MM.1S (cell line): ENCODE data around the gene OR8I2.
"Not testable (repeated sequence)": the region's sequence is repeated elsewhere in the genome, so short reads cannot be mapped to it uniquely, and the experiment has no call there.

ENCODE experiments used
- EZH2phosphoT487 ChIP-seq: fragments of 300-600 bp; sonication (generic); IDR thresholded peaks from 2 replicates; pipeline ENCODE4 v1.6.1; 2018; ENCODE audit warnings: antibody characterized with exemption, low read length
- TF ChIP-seq, protein P1 (sequence below): fragments of 300-600 bp; sonication (generic); IDR thresholded peaks from 2 replicates; pipeline ENCODE4 v1.5.1; 2016; ENCODE audit warnings: antibody characterized with exemption, low read length, mixed read lengths

DNA sequence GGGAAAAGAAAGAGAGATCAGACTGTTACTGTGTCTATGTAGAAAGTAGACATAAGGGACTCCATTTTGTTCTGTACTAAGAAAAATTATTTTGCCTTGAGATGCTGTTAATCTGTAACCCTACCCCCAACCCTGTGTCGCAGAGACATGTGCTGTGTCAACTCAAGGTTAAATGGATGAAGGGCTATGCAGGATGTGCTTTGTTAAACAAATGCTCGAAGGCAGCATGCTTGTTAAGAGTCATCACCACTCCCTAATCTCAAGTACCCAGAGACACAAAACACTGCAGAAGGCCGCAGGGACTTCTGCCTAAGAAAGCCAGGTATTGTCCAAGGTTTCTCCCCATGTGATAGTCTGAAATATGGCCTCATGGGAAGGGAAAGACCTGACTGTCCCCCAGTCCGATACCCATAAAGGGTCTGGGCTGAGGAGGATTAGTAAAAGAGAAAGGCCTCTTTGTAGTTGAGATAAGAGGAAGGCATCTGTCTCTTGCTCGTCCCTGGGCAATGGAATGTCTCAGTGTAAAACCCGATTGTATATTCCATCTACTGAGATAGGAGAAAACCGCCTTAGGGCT lies 35.4 kb upstream of the OR8I2 start:
- TF ChIP-seq, protein P1, sequence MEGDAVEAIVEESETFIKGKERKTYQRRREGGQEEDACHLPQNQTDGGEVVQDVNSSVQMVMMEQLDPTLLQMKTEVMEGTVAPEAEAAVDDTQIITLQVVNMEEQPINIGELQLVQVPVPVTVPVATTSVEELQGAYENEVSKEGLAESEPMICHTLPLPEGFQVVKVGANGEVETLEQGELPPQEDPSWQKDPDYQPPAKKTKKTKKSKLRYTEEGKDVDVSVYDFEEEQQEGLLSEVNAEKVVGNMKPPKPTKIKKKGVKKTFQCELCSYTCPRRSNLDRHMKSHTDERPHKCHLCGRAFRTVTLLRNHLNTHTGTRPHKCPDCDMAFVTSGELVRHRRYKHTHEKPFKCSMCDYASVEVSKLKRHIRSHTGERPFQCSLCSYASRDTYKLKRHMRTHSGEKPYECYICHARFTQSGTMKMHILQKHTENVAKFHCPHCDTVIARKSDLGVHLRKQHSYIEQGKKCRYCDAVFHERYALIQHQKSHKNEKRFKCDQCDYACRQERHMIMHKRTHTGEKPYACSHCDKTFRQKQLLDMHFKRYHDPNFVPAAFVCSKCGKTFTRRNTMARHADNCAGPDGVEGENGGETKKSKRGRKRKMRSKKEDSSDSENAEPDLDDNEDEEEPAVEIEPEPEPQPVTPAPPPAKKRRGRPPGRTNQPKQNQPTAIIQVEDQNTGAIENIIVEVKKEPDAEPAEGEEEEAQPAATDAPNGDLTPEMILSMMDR: not testable (repeated sequence)
- TF ChIP-seq EZH2phosphoT487: not testable (repeated sequence)
